ENCODE measurements around the gene KRT75. TPM values are rescaled to one million over a fixed set of nuclear protein-coding genes. Genes with fewer than 3 reads are reported as not detected.

The KRT75 gene
- total RNA-seq, 1 experiment from 2014 or later = not detected

DNA sequence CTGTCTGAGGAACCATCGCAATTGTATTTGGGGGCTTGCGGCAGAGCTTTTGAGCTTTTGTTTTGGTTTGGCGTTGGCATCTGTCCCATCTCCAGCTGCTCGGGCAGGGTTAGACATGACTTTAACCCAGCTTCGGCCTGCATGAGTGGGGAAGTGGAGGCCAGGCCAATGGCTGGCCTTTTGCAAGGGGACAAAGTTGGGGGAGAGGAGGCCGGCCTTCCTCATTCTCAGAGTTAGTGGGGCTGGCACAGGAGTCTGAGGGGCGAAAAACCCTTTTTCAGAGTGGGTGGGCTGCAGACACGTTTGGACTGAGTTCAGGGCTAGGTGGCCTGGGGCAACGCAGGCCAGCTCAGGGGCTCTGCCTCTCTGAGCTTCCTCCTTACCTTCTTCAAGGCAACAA is 33.3 kb downstream of the KRT75 start:
- no peaks in the 10 kb centered on the region for H3K9me3 Mint-ChIP-seq (ENCODE audit: unreplicated experiment)
- no peaks in the 10 kb centered on the region for H3K36me3 Mint-ChIP-seq (ENCODE audit: insufficient read depth, unreplicated experiment)
- no peak for DNase-seq (ENCODE audit: unreplicated experiment)
- ChIA-PET CTCF (interaction anchor here (0.9 to 2.0 kb wide), 4 partner anchors 9 to 485 kb away, joined by 3 to 12 read pairs (median 6); no protein-coding TSS in a partner anchor), POLR2A (interaction anchor here (1.2 kb wide), 1 partner anchor 11 kb away, joined by 3 read pairs; no protein-coding TSS in a partner anchor)
- TF ChIP-seq, protein P1, sequence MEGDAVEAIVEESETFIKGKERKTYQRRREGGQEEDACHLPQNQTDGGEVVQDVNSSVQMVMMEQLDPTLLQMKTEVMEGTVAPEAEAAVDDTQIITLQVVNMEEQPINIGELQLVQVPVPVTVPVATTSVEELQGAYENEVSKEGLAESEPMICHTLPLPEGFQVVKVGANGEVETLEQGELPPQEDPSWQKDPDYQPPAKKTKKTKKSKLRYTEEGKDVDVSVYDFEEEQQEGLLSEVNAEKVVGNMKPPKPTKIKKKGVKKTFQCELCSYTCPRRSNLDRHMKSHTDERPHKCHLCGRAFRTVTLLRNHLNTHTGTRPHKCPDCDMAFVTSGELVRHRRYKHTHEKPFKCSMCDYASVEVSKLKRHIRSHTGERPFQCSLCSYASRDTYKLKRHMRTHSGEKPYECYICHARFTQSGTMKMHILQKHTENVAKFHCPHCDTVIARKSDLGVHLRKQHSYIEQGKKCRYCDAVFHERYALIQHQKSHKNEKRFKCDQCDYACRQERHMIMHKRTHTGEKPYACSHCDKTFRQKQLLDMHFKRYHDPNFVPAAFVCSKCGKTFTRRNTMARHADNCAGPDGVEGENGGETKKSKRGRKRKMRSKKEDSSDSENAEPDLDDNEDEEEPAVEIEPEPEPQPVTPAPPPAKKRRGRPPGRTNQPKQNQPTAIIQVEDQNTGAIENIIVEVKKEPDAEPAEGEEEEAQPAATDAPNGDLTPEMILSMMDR (IDR thresholded peaks at IDR 0.05; ENCODE audit: unreplicated experiment) = no peak
- intact Hi-C loops (cut with micrococcal nuclease) = no loop called here
- H3K27ac Mint-ChIP-seq (ENCODE audit: low read depth, unreplicated experiment) = no peak overlapping the region
- no peaks in the 10 kb centered on the region for H3K27me3 Mint-ChIP-seq (ENCODE audit: insufficient read depth, unreplicated experiment)
- peaks cover 14% of the 10 kb centered on the region for H3K4me1 Mint-ChIP-seq (ENCODE audit: insufficient read depth, unreplicated experiment)
- no TSS peak for BruUV-seq (replicated peaks)
- no peak overlapping the region for H3K4me3 Mint-ChIP-seq (ENCODE audit: unreplicated experiment)

DNA sequence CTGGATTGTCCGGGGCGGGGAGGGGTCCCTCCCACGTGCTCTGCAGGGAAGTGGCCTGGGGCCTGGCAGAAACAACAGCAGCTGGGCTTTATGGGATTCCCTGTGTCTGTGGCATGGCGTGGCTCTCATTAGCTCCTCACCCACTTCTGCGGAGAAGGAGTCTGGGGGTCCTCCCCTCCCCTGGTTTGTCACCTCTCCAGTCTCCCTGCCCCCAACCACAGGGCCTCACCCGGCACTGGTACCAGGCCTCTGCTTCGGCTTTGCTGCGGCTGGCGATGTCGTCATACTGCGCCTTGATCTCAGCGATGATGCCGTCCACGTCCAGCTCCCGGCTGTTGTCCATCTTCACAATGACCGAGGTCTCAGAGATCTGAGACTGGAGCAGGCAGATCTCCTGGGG is 34.4 kb downstream of the KRT75 start:
- no peak for DNase-seq (ENCODE audit: unreplicated experiment)
- ChIA-PET POLR2A (interaction anchor here (3.6 kb wide), 1 partner anchor 94 kb away, joined by 11 read pairs; the partner anchor contains the start of gene KRT6A), CTCF (interaction anchor here (1.0 to 2.1 kb wide), 2 partner anchors 9 to 13 kb away, joined by 3 to 6 read pairs; no protein-coding TSS in a partner anchor)
- TF ChIP-seq, protein P1 (IDR thresholded peaks at IDR 0.05; ENCODE audit: unreplicated experiment) = no peak
- Mint-ChIP-seq H3K4me3 (ENCODE audit: unreplicated experiment) (no peak overlapping the region), H3K27ac (ENCODE audit: low read depth, unreplicated experiment) (no peak overlapping the region), H3K9me3 (ENCODE audit: unreplicated experiment) (no peaks in the 10 kb centered on the region), H3K27me3 (ENCODE audit: insufficient read depth, unreplicated experiment) (no peaks in the 10 kb centered on the region), H3K36me3 (ENCODE audit: insufficient read depth, unreplicated experiment) (no peaks in the 10 kb centered on the region), H3K4me1 (ENCODE audit: insufficient read depth, unreplicated experiment) (peaks cover 15% of the 10 kb centered on the region)
- intact Hi-C loops (cut with micrococcal nuclease) = loop anchor here (10.0 kb wide), 1 partner anchor 45 kb away; no protein-coding TSS in a partner anchor
- no TSS peak for BruUV-seq (replicated peaks)

DNA sequence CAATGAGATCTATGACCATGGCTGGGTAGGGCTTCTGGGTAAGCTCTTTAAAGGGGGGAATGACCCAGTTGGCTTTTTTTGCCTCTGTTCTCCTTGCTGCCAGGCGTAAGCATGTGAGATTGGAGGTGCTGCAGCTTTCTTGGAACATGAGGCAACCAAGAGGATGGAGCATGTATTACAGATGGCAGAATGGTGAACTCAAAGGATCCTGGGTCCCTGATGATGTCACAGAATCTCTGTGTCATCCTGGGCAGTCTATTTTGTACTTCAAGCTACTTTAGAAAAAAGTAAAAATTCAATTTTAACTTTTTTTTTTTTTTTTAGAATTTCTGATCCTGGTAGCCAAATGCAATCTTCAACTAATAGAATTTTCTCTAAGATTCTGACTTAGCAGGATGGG is 36.0 kb downstream of the KRT75 start:
- no peaks in the 10 kb centered on the region for H3K36me3 Mint-ChIP-seq (ENCODE audit: insufficient read depth, unreplicated experiment)
- peaks cover 15% of the 10 kb centered on the region for H3K4me1 Mint-ChIP-seq (ENCODE audit: insufficient read depth, unreplicated experiment)
- TF ChIP-seq, protein P1 (IDR thresholded peaks at IDR 0.05; ENCODE audit: unreplicated experiment) = no peak
- no peaks in the 10 kb centered on the region for H3K27me3 Mint-ChIP-seq (ENCODE audit: insufficient read depth, unreplicated experiment)
- intact Hi-C loops (cut with micrococcal nuclease) = loop anchor here (10.0 kb wide), 1 partner anchor 47 kb away; no protein-coding TSS in a partner anchor
- H3K9me3 Mint-ChIP-seq (ENCODE audit: unreplicated experiment) = no peaks in the 10 kb centered on the region
- no peak overlapping the region for H3K27ac Mint-ChIP-seq (ENCODE audit: low read depth, unreplicated experiment)
- ChIA-PET CTCF (interaction anchor here (0.7 to 11.5 kb wide), 5 partner anchors 15 to 628 kb away, joined by 3 to 112 read pairs (median 4); no protein-coding TSS in a partner anchor), POLR2A (interaction anchor here (0.9 to 3.6 kb wide), 2 partner anchors 76 to 96 kb away, joined by 3 to 11 read pairs; partner anchors contain the start of genes KRT6A and KRT6C)
- DNase-seq (ENCODE audit: unreplicated experiment) = no peak
- H3K4me3 Mint-ChIP-seq (ENCODE audit: unreplicated experiment) = no peak overlapping the region
- BruUV-seq (replicated peaks) = no TSS peak

DNA sequence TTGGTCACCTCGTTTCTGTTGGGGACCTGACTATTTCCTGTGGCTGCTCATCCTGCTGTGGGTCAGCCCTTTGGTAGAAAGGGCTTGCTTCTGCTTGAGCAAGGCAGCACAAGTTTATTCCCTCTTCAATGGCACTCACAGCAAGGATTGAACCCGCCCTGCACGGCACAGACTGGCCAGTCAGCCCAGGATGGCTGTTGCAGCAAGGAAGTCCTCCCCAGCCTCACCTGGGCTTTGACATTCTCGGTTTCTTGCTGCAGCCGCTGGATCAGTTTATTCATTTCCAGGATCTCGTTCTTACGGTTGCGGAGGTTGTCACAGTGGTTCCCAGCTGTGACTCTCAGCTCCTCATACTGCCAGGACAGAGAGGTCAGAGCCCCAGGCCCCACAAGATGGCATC is 37.5 kb downstream of the KRT75 start:
- Mint-ChIP-seq H3K9me3 (ENCODE audit: unreplicated experiment) (no peaks in the 10 kb centered on the region), H3K27ac (ENCODE audit: low read depth, unreplicated experiment) (no peak overlapping the region), H3K27me3 (ENCODE audit: insufficient read depth, unreplicated experiment) (no peaks in the 10 kb centered on the region), H3K4me1 (ENCODE audit: insufficient read depth, unreplicated experiment) (peaks cover 27% of the 10 kb centered on the region), H3K4me3 (ENCODE audit: unreplicated experiment) (no peak overlapping the region), H3K36me3 (ENCODE audit: insufficient read depth, unreplicated experiment) (no peaks in the 10 kb centered on the region)
- DNase-seq (ENCODE audit: unreplicated experiment) = no peak
- BruUV-seq (replicated peaks) = no TSS peak
- intact Hi-C loops (cut with micrococcal nuclease) = loop anchor here (1.0 to 10.0 kb wide), 2 partner anchors 48 to 474 kb away; no protein-coding TSS in a partner anchor
- ChIA-PET POLR2A (interaction anchor here (0.5 to 3.2 kb wide), 4 partner anchors 89 to 116 kb away, joined by 3 to 20 read pairs (median 10); partner anchors contain the start of gene KRT6A), CTCF (interaction anchor here (0.6 to 11.5 kb wide), 13 partner anchors 10 to 483 kb away, joined by 3 to 112 read pairs (median 5); partner anchors contain the start of gene KRT6A)
- TF ChIP-seq, protein P1 (IDR thresholded peaks at IDR 0.05; ENCODE audit: unreplicated experiment) = no peak

Data from MCF 10A (cell line).